ENCODE results near the gene ARL17B.
"Not testable (repeated sequence)": the region's sequence is repeated elsewhere in the genome, so short reads cannot be mapped to it uniquely, and the experiment has no call there.

The ARL17B gene

GRCh38 chr17:46244339-46244913 lies 117.1 kb downstream of the ARL17B start:
- H3K9ac ChIP-seq (ENCODE audit: low read depth, low read length); H3K4me1 ChIP-seq (ENCODE audit: insufficient read depth, low read length); H3K9me3 ChIP-seq (ENCODE audit: control insufficient read depth, insufficient read depth, low read length); H3K36me3 ChIP-seq (ENCODE audit: insufficient read depth, low read length): not testable (repeated sequence)

DNA sequence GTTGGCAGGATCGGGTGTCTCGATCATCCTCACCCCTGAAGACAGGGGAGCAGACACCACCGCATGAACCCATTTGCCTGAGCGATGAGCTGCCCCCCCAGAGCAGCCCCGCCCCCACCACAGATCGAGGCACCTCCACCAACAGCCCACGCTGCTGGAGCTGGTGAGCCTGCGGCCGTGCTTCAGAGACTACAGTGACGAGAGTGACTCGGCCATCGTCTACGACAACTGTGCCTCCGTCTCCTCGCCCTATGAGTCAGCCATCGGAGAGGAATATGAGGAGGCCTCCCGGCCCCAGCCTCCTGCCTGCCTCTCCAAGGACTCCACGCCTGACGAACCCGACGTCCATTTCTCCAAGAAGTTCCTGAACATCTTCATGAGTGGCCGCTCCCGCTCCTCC lies 117.6 kb downstream of the ARL17B start:
- not testable (repeated sequence) for H3K36me3 ChIP-seq (ENCODE audit: insufficient read depth, low read length)

DNA sequence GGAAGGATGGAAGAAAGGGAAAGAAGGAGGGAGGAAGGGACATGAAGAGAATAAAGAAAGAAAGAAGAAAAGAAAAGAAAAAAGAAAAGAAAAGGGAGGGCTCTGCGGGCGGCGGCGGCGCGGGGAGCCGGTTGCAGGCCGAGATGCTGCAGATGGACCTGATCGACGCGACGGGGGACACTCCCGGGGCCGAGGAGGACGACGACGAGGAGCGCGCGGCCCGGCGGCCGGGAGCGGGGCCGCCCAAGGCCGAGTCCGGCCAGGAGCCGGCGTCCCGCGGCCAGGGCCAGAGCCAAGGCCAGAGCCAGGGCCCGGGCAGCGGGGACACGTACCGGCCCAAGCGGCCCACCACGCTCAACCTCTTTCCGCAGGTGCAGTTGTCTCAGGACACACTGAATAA lies 118.1 kb downstream of the ARL17B start:
- not testable (repeated sequence) for H3K9me3 ChIP-seq (ENCODE audit: control insufficient read depth, insufficient read depth, low read length); H3K9ac ChIP-seq (ENCODE audit: low read depth, low read length); H3K36me3 ChIP-seq (ENCODE audit: insufficient read depth, low read length); H3K4me1 ChIP-seq (ENCODE audit: insufficient read depth, low read length)

More for the DNA sequence above, 117.6 kb downstream of the ARL17B start:
- H3K4me1 ChIP-seq (ENCODE audit: insufficient read depth, low read length); H3K9me3 ChIP-seq (ENCODE audit: control insufficient read depth, insufficient read depth, low read length); H3K9ac ChIP-seq (ENCODE audit: low read depth, low read length): not testable (repeated sequence)

GRCh38 chr17:46231359-46231758 lies 130.2 kb downstream of the ARL17B start:
- not testable (repeated sequence) for H3K9ac ChIP-seq (ENCODE audit: low read depth, low read length); H3K36me3 ChIP-seq (ENCODE audit: insufficient read depth, low read length); H3K4me1 ChIP-seq (ENCODE audit: insufficient read depth, low read length); H3K9me3 ChIP-seq (ENCODE audit: control insufficient read depth, insufficient read depth, low read length)

DNA sequence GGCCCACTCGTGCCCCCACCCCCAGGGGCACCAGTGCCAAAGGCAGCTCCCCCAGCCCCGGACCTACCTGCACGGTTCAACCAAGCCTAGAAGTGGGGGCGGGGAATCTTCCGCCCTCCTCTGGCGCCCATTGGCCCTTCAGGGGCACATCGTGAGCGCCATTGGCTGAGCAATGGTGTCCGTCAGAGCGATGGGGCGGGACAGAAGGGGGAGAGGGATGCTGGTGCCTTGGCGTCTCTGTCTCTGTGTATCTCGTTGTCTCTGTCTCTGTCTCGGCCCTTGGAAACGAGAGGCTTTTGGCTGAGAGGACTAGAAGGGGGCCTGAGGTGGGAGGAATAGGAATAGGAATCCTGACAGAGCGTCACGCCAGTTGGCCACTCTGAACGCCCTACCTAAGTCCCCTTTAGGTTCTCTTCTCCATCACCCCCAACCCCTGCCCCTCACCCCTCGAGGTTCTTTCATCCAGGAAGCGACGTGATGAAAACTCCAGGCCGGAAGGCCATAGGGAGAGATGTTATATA lies 136.2 kb downstream of the ARL17B start:
- H3K9ac ChIP-seq (ENCODE audit: low read depth, low read length) = peak overlapping the region; percentile 36; the same call in 1 of the 2 replicates

DNA sequence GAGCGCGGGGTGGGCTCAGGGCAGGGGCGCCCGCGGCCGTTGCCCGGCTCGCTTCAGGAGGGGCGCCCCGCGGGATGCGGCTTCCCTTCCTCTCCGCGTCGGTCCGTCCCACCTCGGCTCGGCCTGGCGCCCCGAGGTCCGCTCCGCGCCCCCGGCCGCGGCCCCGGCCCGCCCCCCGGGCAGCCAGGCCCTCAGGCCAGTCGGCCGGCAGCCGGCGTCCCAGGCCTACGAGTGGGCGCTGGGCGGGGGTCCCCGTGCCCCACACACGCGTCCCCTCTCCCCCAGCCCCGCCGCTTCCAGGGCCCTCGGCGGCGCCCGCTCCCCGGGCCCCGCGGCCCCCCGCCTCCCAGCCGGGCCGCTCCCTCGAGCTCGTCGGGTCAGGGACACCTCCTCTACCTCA lies 136.7 kb downstream of the ARL17B start:
- not testable (repeated sequence) for H3K4me1 ChIP-seq (ENCODE audit: insufficient read depth, low read length); H3K36me3 ChIP-seq (ENCODE audit: insufficient read depth, low read length); H3K9me3 ChIP-seq (ENCODE audit: control insufficient read depth, insufficient read depth, low read length)
- H3K9ac ChIP-seq (ENCODE audit: low read depth, low read length) = peak overlapping the region; percentile 36; the same call in 1 of the 2 replicates

More for the DNA sequence above, 136.2 kb downstream of the ARL17B start:
- not testable (repeated sequence) for H3K9me3 ChIP-seq (ENCODE audit: control insufficient read depth, insufficient read depth, low read length); H3K36me3 ChIP-seq (ENCODE audit: insufficient read depth, low read length); H3K4me1 ChIP-seq (ENCODE audit: insufficient read depth, low read length)
